HepG2 (cell line): ENCODE results near the gene KCNS1. TPM values are rescaled to one million over a fixed set of nuclear protein-coding genes. Genes with fewer than 3 reads are reported as not detected.

ENCODE experiments used
- ATAC-seq: fragments of 200-7000 bp; cut with Tn5 transposase; 3 replicates; pipeline ENCODE4 v1.9.1; 2020; ENCODE audit warnings: mild to moderate bottlenecking, moderate library complexity
- BruUV-seq: library from RNA; stranded (reverse); fragments of 400-500 nt; replicated peaks from 2 replicates; lab custom pipeline; 2021; lab: Mats Ljungman, UMichigan
- CTCF ChIA-PET: fragments of 300-600 bp; formaldehyde crosslinking; extraction: SDS; loops from one replicate; lab custom pipeline; 2021; ENCODE audit warnings: low total read pairs, inconsistent platforms, low intra/inter-chr PET ratio; lab: Yijun Ruan, JAX
- POLR2A ChIA-PET: fragments of 350-600 bp; sonication (Branson Sonifier 250); formaldehyde crosslinking; loops from one replicate; lab custom pipeline; 2020; ENCODE audit warnings: antibody characterized with exemption, inconsistent platforms; lab: Yijun Ruan, JAX
- DNase-seq: peaks from one replicate; pipeline ENCODE4 v3.0.0-alpha.2; 2015; ENCODE audit warnings: low spot score
- FAIRE-seq: peaks from 3 replicates; lab custom pipeline; 2011; peaks lifted over from hg19 to GRCh38; lab: Jason Lieb, UNC
- H2AFZ ChIP-seq: one replicate; pipeline ENCODE4 v1.6.1; 2011; ENCODE audit warnings: low read length, inconsistent platforms
- H3K27ac ChIP-seq: fragments of 300-600 bp; 3 replicates; pipeline ENCODE4 v1.8.0; 2011; ENCODE audit warnings: mixed run types, mild to moderate bottlenecking, mixed read lengths, low read length, inconsistent platforms; ENCODE audit not compliant: insufficient read depth; ENCODE audit errors: extremely low read length
- H3K27me3 ChIP-seq, 2 experiments: fragments of 200-600 bp in 1 of 2; 2 replicates in 1 of 2; 3 replicates in 1 of 2; pipeline versions ENCODE4 v1.6.0 to v1.8.0; 2011; ENCODE audit warnings: low read length in 2 of 2, mild to moderate bottlenecking in 2 of 2, moderate library complexity in 2 of 2, inconsistent platforms in 1 of 2; ENCODE audit not compliant: insufficient read depth in 2 of 2, control insufficient read depth in 1 of 2
- H3K36me3 ChIP-seq, 2 experiments: fragments of 200-600 bp in 1 of 2; replicated peaks in 1 of 2; 2 replicates in 1 of 2; 3 replicates in 1 of 2; pipeline versions ENCODE4 v1.5.1 to v1.8.0; 2011; ENCODE audit warnings: low read length in 2 of 2, inconsistent platforms in 1 of 2; ENCODE audit not compliant: insufficient read depth in 2 of 2, control insufficient read depth in 1 of 2
- H3K4me1 ChIP-seq: 2 replicates; pipeline ENCODE4 v1.5.1; 2012; ENCODE audit warnings: low read length, inconsistent platforms; ENCODE audit not compliant: insufficient read depth
- H3K4me2 ChIP-seq: 2 replicates; pipeline ENCODE4 v1.6.0; 2011; ENCODE audit warnings: low read depth, low read length, inconsistent platforms
- H3K4me3 ChIP-seq, 3 experiments: fragments of 200-600 bp in 1 of 3; sonication (generic), shearing (Covaris generic) in 1 of 3; replicated peaks in 1 of 3; 2 replicates each; pipeline ENCODE4 v1.5.1; 2011 to 2016; ENCODE audit warnings: low read length in 3 of 3, inconsistent platforms in 2 of 3, low read depth in 2 of 3, mild to moderate bottlenecking in 2 of 3, control low read depth in 1 of 3, mixed read lengths in 1 of 3; ENCODE audit not compliant: insufficient read depth in 1 of 3
- H3K79me2 ChIP-seq: one replicate; pipeline ENCODE4 v1.6.1; 2011; ENCODE audit warnings: low read length, inconsistent platforms; ENCODE audit not compliant: insufficient read depth
- H3K9ac ChIP-seq: 2 replicates; pipeline ENCODE4 v1.6.0; 2011; ENCODE audit warnings: mild to moderate bottlenecking, low read depth, low read length, inconsistent platforms; ENCODE audit not compliant: insufficient read depth
- H3K9me3 ChIP-seq: 2 replicates; pipeline ENCODE4 v1.5.1; 2012; ENCODE audit warnings: mild to moderate bottlenecking, low read length
- H4K20me1 ChIP-seq: 2 replicates; pipeline ENCODE4 v1.6.0; 2011; ENCODE audit warnings: inconsistent platforms, mild to moderate bottlenecking, low read length, moderate library complexity; ENCODE audit not compliant: insufficient read depth
- CC2D1A ChIP-seq: sonication (generic); formaldehyde crosslinking; IDR thresholded peaks from 2 replicates; pipeline ENCODE4 v1.8.1; 2023; ENCODE audit warnings: mild to moderate bottlenecking, missing genetic modification reagents
- CENPT ChIP-seq: sonication (generic); formaldehyde crosslinking; IDR thresholded peaks from 2 replicates; pipeline ENCODE4 v1.8.0; 2022; ENCODE audit warnings: low read depth, mild to moderate bottlenecking, moderate library complexity, missing genetic modification reagents
- RAD21 ChIP-seq: fragments of 450-650 bp; formaldehyde crosslinking; IDR thresholded peaks from 2 replicates; pipeline ENCODE4 v1.5.0; 2020; ENCODE audit warnings: mild to moderate bottlenecking
- SKIL ChIP-seq: sonication (generic); formaldehyde crosslinking; IDR thresholded peaks from 2 replicates; pipeline ENCODE4 v1.8.0; 2022; ENCODE audit warnings: missing genetic modification reagents, mild to moderate bottlenecking, moderate library complexity, borderline replicate concordance
- SMAD9 ChIP-seq: sonication (generic); formaldehyde crosslinking; IDR thresholded peaks from 2 replicates; pipeline ENCODE4 v1.5.1; 2020; ENCODE audit warnings: mild to moderate bottlenecking, missing genetic modification reagents
- WIZ ChIP-seq: sonication (generic); formaldehyde crosslinking; IDR thresholded peaks from 2 replicates; pipeline ENCODE4 v1.5.1; 2020; ENCODE audit warnings: mild to moderate bottlenecking, missing genetic modification reagents
- YEATS2 ChIP-seq: sonication (generic); formaldehyde crosslinking; IDR thresholded peaks from 2 replicates; pipeline ENCODE4 v1.4.0; 2020; ENCODE audit warnings: missing genetic modification reagents, borderline replicate concordance
- YEATS4 ChIP-seq: sonication (generic); formaldehyde crosslinking; IDR thresholded peaks from 2 replicates; pipeline ENCODE4 v1.4.0; 2020; ENCODE audit warnings: missing genetic modification reagents, borderline replicate concordance
- ZBTB37 ChIP-seq: sonication (generic); formaldehyde crosslinking; IDR thresholded peaks from 2 replicates; pipeline ENCODE4 v1.4.0; 2020; ENCODE audit warnings: mild to moderate bottlenecking, missing genetic modification reagents
- ZNF326 ChIP-seq: sonication (generic); formaldehyde crosslinking; IDR thresholded peaks from 2 replicates; pipeline ENCODE4 v1.4.0; 2020; ENCODE audit warnings: missing genetic modification reagents, borderline replicate concordance
- ZNF607 ChIP-seq: sonication (generic); formaldehyde crosslinking; IDR thresholded peaks from 2 replicates; pipeline ENCODE4 v1.5.1; 2020; ENCODE audit warnings: missing genetic modification reagents, mild to moderate bottlenecking, borderline replicate concordance
- ZNF724P ChIP-seq: sonication (generic); formaldehyde crosslinking; IDR thresholded peaks from 2 replicates; pipeline ENCODE4 v1.8.0; 2022; ENCODE audit warnings: missing genetic modification reagents, borderline replicate concordance
- WGBS: methylation state at CpG from one replicate; pipeline ENCODE4 v1.1.6; 2017; ENCODE audit warnings: low lambda C conversion rate; 5-methylcytosine and 5-hydroxymethylcytosine counted together
- in situ Hi-C: cut with HindIII; loops from 2 replicates; pipeline ENCODE4 v1.10.0; 2017; ENCODE audit warnings: low pct_unique_long_range_greater_than_20kb; ENCODE audit not compliant: extremely low pct_ligation_motif_present
- intact Hi-C: fragments of 100-400 bp; cut with micrococcal nuclease; formaldehyde crosslinking; loops from one replicate; pipeline ENCODE4 v1.10.0; 2022; ENCODE audit not compliant: unreplicated experiment
- polyA plus RNA-seq, 8 experiments: library from polyadenylated mRNA; depleted of rRNA in 3 of 8; stranded (reverse) in 7 of 8; unstranded in 1 of 8; fragments of >200 nt; fragmentation: Illumina TruSeq in 4 of 8; extraction: Trizol in 4 of 8; gene quantifications; 2 replicates each; pipeline versions ENCODE4 v1.2.1 to v1.2.3, GENCODE V29; 2011 to 2016; ENCODE audit warnings: low read depth in 4 of 8, missing spikeins in 1 of 8, mixed read lengths in 1 of 8; ENCODE audit not compliant: insufficient read depth in 1 of 8
- total RNA-seq, 5 experiments: library from RNA; depleted of rRNA; stranded (reverse); fragments of >200 nt; fragmentation: Illumina TruSeq; extraction: Trizol; gene quantifications; 2 replicates each; pipeline ENCODE4 v1.2.3, GENCODE V29; 2016; ENCODE audit warnings: low read depth in 1 of 5
- TF ChIP-seq, protein P1 (sequence below): sonication (generic); formaldehyde crosslinking; IDR thresholded peaks from 2 replicates; pipeline ENCODE4 v1.5.1; 2020; ENCODE audit warnings: missing genetic modification reagents, mild to moderate bottlenecking, borderline replicate concordance
- TF ChIP-seq, protein P2 (sequence below): sonication (generic); formaldehyde crosslinking; IDR thresholded peaks from 2 replicates; pipeline ENCODE4 v1.8.0; 2022; ENCODE audit warnings: mild to moderate bottlenecking, missing genetic modification reagents
- TF ChIP-seq, protein P3 (sequence below): sonication (generic); formaldehyde crosslinking; IDR thresholded peaks from 2 replicates; pipeline ENCODE4 v1.5.1; 2020; ENCODE audit warnings: missing genetic modification reagents, mild to moderate bottlenecking, borderline replicate concordance

KCNS1 gene
- total and polyA plus RNA-seq, 2 of the 13 experiments (the other 11 are each of a cell fraction or from before 2014, with no cell fraction given): 0.03 TPM; not detected in 1

GRCh38 chr20:45067087-45067486 lies 33.8 kb downstream of the KCNS1 start (continued):
- TF ChIP-seq SKIL (CRISPR knock-in tag) (no peak), ZNF607 (CRISPR knock-in tag) (no peak)

GRCh38 chr20:45066372-45066771 lies 34.6 kb downstream of the KCNS1 start:
- Histone ChIP-seq H3K4me3 (no peak overlapping the region), H3K4me1 (0 out of 2 replicates have a peak, but pooled peaks cover 5% of the 10 kb centered on the region), H2AFZ (no peak overlapping the region), H3K79me2 (no peaks in the 10 kb centered on the region), H3K9ac (no peak overlapping the region), H3K4me2 (no peak overlapping the region), H3K36me3 (peaks cover 2 to 12% of the 10 kb centered on the region in 2 experiments; a peak in 4 of 5 replicates), H3K27me3 (no peaks in the 10 kb centered on the region), H3K27ac (no peak overlapping the region), H4K20me1 (no peaks in the 10 kb centered on the region), H3K9me3 (no peaks in the 10 kb centered on the region)
- ChIA-PET POLR2A (no interaction called here), CTCF (no interaction called here)
- no peak for ATAC-seq
- FAIRE-seq: no peak
- intact Hi-C loops: no loop called here
- no peak for DNase-seq
- WGBS: 98% methylated on average over 7 of the region's 7 CpGs
- BruUV-seq: no TSS peak
- in situ Hi-C loops: no loop called here
- TF ChIP-seq ZNF724P (CRISPR knock-in tag): no peak
- TF ChIP-seq CC2D1A (CRISPR knock-in tag): no peak
- TF ChIP-seq YEATS4 (CRISPR knock-in tag): no peak
- TF ChIP-seq YEATS2: no peak
- no peak for TF ChIP-seq ZBTB37 (CRISPR knock-in tag)
- no peak for TF ChIP-seq RAD21 (CRISPR knock-in tag)
- no peak for TF ChIP-seq ZNF326 (CRISPR knock-in tag)
- TF ChIP-seq, protein P1, sequence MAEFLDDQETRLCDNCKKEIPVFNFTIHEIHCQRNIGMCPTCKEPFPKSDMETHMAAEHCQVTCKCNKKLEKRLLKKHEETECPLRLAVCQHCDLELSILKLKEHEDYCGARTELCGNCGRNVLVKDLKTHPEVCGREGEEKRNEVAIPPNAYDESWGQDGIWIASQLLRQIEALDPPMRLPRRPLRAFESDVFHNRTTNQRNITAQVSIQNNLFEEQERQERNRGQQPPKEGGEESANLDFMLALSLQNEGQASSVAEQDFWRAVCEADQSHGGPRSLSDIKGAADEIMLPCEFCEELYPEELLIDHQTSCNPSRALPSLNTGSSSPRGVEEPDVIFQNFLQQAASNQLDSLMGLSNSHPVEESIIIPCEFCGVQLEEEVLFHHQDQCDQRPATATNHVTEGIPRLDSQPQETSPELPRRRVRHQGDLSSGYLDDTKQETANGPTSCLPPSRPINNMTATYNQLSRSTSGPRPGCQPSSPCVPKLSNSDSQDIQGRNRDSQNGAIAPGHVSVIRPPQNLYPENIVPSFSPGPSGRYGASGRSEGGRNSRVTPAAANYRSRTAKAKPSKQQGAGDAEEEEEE (CRISPR knock-in tag): no peak
- TF ChIP-seq, protein P2, sequence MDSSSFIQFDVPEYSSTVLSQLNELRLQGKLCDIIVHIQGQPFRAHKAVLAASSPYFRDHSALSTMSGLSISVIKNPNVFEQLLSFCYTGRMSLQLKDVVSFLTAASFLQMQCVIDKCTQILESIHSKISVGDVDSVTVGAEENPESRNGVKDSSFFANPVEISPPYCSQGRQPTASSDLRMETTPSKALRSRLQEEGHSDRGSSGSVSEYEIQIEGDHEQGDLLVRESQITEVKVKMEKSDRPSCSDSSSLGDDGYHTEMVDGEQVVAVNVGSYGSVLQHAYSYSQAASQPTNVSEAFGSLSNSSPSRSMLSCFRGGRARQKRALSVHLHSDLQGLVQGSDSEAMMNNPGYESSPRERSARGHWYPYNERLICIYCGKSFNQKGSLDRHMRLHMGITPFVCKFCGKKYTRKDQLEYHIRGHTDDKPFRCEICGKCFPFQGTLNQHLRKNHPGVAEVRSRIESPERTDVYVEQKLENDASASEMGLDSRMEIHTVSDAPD (CRISPR knock-in tag): no peak
- no peak for TF ChIP-seq CENPT
- TF ChIP-seq, protein P3, sequence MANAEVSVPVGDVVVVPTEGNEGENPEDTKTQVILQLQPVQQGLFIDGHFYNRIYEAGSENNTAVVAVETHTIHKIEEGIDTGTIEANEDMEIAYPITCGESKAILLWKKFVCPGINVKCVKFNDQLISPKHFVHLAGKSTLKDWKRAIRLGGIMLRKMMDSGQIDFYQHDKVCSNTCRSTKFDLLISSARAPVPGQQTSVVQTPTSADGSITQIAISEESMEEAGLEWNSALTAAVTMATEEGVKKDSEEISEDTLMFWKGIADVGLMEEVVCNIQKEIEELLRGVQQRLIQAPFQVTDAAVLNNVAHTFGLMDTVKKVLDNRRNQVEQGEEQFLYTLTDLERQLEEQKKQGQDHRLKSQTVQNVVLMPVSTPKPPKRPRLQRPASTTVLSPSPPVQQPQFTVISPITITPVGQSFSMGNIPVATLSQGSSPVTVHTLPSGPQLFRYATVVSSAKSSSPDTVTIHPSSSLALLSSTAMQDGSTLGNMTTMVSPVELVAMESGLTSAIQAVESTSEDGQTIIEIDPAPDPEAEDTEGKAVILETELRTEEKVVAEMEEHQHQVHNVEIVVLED (CRISPR knock-in tag): no peak
- TF ChIP-seq WIZ: no peak
- TF ChIP-seq SMAD9 (CRISPR knock-in tag): no peak
